Measurements from ENCODE around the gene KIF16B. TPM values are rescaled to one million over a fixed set of nuclear protein-coding genes. Genes with fewer than 3 reads are reported as not detected.

The KIF16B gene
- total and polyA plus RNA-seq, 2 of the 13 experiments (the other 11 are each of a cell fraction or from before 2014, with no cell fraction given), result 6.9 to 18.0 TPM

DNA sequence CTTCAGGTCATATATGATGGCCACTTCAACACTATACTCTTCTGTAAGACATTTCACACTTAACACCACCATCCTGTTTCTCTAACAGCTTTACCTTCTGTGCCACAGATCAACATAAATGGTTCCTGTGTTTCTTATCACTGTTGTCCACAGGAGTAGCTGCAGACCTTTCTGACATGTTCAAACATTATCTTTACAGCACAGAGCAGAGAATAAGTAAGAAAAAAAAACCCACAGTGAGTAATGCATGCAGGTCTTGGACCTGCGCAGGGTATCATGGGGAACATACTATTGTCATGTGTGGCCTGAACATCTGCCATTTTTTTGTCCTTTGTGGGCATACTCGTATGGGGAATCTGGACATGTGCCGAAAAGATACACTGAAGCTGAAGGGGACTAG is 161.9 kb downstream of the KIF16B start:
- no peaks in the 10 kb centered on the region for H3K9me3 ChIP-seq (ENCODE audit: low read length)
- in situ Hi-C loops (cut with HindIII; ENCODE audit: extremely low pct_ligation_motif_present, low pct_unique_long_range_greater_than_20kb) (no loop called here), intact Hi-C loops (cut with micrococcal nuclease; ENCODE audit: unreplicated experiment) (no loop called here)
- WGBS (ENCODE audit: low lambda C conversion rate), result 99% methylated on average over 3 of the region's 3 CpGs
- no peaks in the 10 kb centered on the region for H3K27me3 ChIP-seq (ENCODE audit: control insufficient read depth in 1 of 2, insufficient read depth in 2 of 2, low read length in 2 of 2)
- no peak overlapping the region for H3K4me2 ChIP-seq (ENCODE audit: low read depth, low read length)
- no peaks in the 10 kb centered on the region for H3K79me2 ChIP-seq (ENCODE audit: insufficient read depth, low read length)
- no peaks in the 10 kb centered on the region for H4K20me1 ChIP-seq (ENCODE audit: insufficient read depth, low read length)
- no peaks in the 10 kb centered on the region for H3K36me3 ChIP-seq (replicated peaks in 1 of 2; ENCODE audit: control insufficient read depth in 1 of 2, insufficient read depth in 2 of 2, low read length in 2 of 2)
- peaks cover 27% of the 10 kb centered on the region for H3K4me1 ChIP-seq (ENCODE audit: insufficient read depth, low read length)
- H3K9ac ChIP-seq (ENCODE audit: insufficient read depth, low read depth, low read length), result no peak overlapping the region
- FAIRE-seq (no peak), ATAC-seq (no peak), DNase-seq (ENCODE audit: low spot score) (no peak)
- H2AFZ ChIP-seq (ENCODE audit: low read length), result no peak overlapping the region
- no peak overlapping the region for H3K27ac ChIP-seq (ENCODE audit: extremely low read length, insufficient read depth, low read length)
- no peak overlapping the region for H3K4me3 ChIP-seq (replicated peaks in 1 of 3; ENCODE audit: insufficient read depth in 1 of 3, low read depth in 2 of 3, low read length in 3 of 3)
- CTCF ChIA-PET (ENCODE audit: low intra/inter-chr PET ratio, low total read pairs), result no interaction called here
- POLR2A ChIA-PET, result no interaction called here
- no TSS peak for BruUV-seq (replicated peaks)
- no peak for TF ChIP-seq ERF (CRISPR knock-in tag; IDR thresholded peaks at IDR 0.05)
- TF ChIP-seq ONECUT2 (CRISPR knock-in tag; IDR thresholded peaks at IDR 0.05), result no peak
- no peak for TF ChIP-seq ZNF570 (CRISPR knock-in tag; IDR thresholded peaks at IDR 0.05; ENCODE audit: borderline replicate concordance)
- no peak for TF ChIP-seq ZNF629 (CRISPR knock-in tag; conservative IDR thresholded peaks at IDR 0.05)
- no peak for TF ChIP-seq AHDC1 (CRISPR knock-in tag; IDR thresholded peaks at IDR 0.05; ENCODE audit: borderline replicate concordance)
- no peak for TF ChIP-seq HMGA1 (CRISPR knock-in tag; conservative IDR thresholded peaks at IDR 0.05)
- no peak for TF ChIP-seq ATF1 (CRISPR knock-in tag; IDR thresholded peaks at IDR 0.05)
- no peak for TF ChIP-seq PRDM10 (CRISPR knock-in tag; IDR thresholded peaks at IDR 0.05; ENCODE audit: low read depth)
- TF ChIP-seq PAF1 (CRISPR knock-in tag; IDR thresholded peaks at IDR 0.05), result no peak
